Measurements from ENCODE around the gene RPL37. TPM values are rescaled to one million over a fixed set of nuclear protein-coding genes. Genes with fewer than 3 reads are reported as not detected.
"Not testable (repeated sequence)": the region's sequence is repeated elsewhere in the genome, so short reads cannot be mapped to it uniquely, and the experiment has no call there.

The RPL37 gene
- total RNA-seq, 1 donor = 247 TPM

GRCh38 chr5:40797273-40798011 is 37.6 kb downstream of the RPL37 start:
- peak overlapping the region; percentile 84 for H3K4me3 ChIP-seq (ENCODE audit: low read depth, low read length)
- no peak for TF ChIP-seq CTCF (IDR thresholded peaks at IDR 0.05; ENCODE audit: insufficient read depth, low read depth, low read length)
- DNase-seq (ENCODE audit: low read depth) = peak; percentile 67

- DNase-seq (ENCODE audit: low read depth) = peak; percentile 65
- H3K4me3 ChIP-seq (ENCODE audit: low read depth, low read length) = peak overlapping the region; percentile 84
Measured at GRCh38 chr5:40796487-40796889, 38.5 kb downstream of the RPL37 start.

GRCh38 chr5:40794877-40795276 is 40.1 kb downstream of the RPL37 start:
- not testable (repeated sequence) for DNase-seq (ENCODE audit: low read depth); H3K4me3 ChIP-seq (ENCODE audit: low read depth, low read length)

More at GRCh38 chr5:40796487-40796889, 38.5 kb downstream of the RPL37 start:
- no peak for TF ChIP-seq CTCF (IDR thresholded peaks at IDR 0.05; ENCODE audit: insufficient read depth, low read depth, low read length)

- not testable (repeated sequence) for DNase-seq (ENCODE audit: low read depth); H3K4me3 ChIP-seq (ENCODE audit: low read depth, low read length)
Measured at GRCh38 chr5:40794340-40794739, 40.7 kb downstream of the RPL37 start.

- not testable (repeated sequence) for DNase-seq (ENCODE audit: low read depth); H3K4me3 ChIP-seq (ENCODE audit: low read depth, low read length)
Measured at GRCh38 chr5:40792691-40793090, 42.3 kb downstream of the RPL37 start.

- H3K4me3 ChIP-seq (ENCODE audit: low read depth, low read length) = no peak overlapping the region
- DNase-seq (ENCODE audit: low read depth) = peak; percentile 37
- no peak for TF ChIP-seq CTCF (IDR thresholded peaks at IDR 0.05; ENCODE audit: insufficient read depth, low read depth, low read length)
Measured at GRCh38 chr5:40791715-40792139, 43.3 kb downstream of the RPL37 start.

GRCh38 chr5:40790947-40791593 is 44.0 kb downstream of the RPL37 start:
- no peak for TF ChIP-seq CTCF (IDR thresholded peaks at IDR 0.05; ENCODE audit: insufficient read depth, low read depth, low read length)
- no peak for DNase-seq (ENCODE audit: low read depth)
- no peak overlapping the region for H3K4me3 ChIP-seq (ENCODE audit: low read depth, low read length)

- not testable (repeated sequence) for H3K4me3 ChIP-seq (ENCODE audit: low read depth, low read length); DNase-seq (ENCODE audit: low read depth)
Measured at GRCh38 chr5:40788941-40789340, 46.1 kb downstream of the RPL37 start.

- TF ChIP-seq CTCF (IDR thresholded peaks at IDR 0.05; ENCODE audit: insufficient read depth, low read depth, low read length) = no peak
- DNase-seq (ENCODE audit: low read depth) = no peak
- no peak overlapping the region for H3K4me3 ChIP-seq (ENCODE audit: low read depth, low read length)
Measured at GRCh38 chr5:40787986-40788385, 47.0 kb downstream of the RPL37 start.

GRCh38 chr5:40786664-40787063 is 48.4 kb downstream of the RPL37 start:
- not testable (repeated sequence) for DNase-seq (ENCODE audit: low read depth); H3K4me3 ChIP-seq (ENCODE audit: low read depth, low read length)

Measured in fibroblast of villous mesenchyme (primary cell).